ENCODE measurements around the gene ERVH48-1. TPM values are rescaled to one million over a fixed set of nuclear protein-coding genes. Genes with fewer than 3 reads are reported as not detected.

The ERVH48-1 gene
- total and polyA plus RNA-seq, 4 donors: 0.03 to 0.19 TPM; not detected in 2

- no peak overlapping the region for H3K4me3 ChIP-seq (ENCODE audit: low read depth in 1 of 3, low read length in 3 of 3)
- no peaks in the 10 kb centered on the region for H3K27me3 ChIP-seq (ENCODE audit: control insufficient read depth in 4 of 4, insufficient read depth in 4 of 4, low read length in 3 of 4)
- WGBS: 96% methylated on average over 9 of the region's 9 CpGs
- no peaks in the 10 kb centered on the region for H3K4me1 ChIP-seq (ENCODE audit: control insufficient read depth in 4 of 4, insufficient read depth in 4 of 4, low read length in 3 of 4)
- no peak for DNase-seq (ENCODE audit: low spot score)
- H3K36me3 ChIP-seq (ENCODE audit: control insufficient read depth in 4 of 4, insufficient read depth in 3 of 4, low read depth in 1 of 4, low read length in 3 of 4): no peaks in the 10 kb centered on the region
- H3K9me3 ChIP-seq (ENCODE audit: control insufficient read depth in 4 of 4, low read length in 3 of 4): no peaks in the 10 kb centered on the region
- no peak for TF ChIP-seq ZBTB33 (IDR thresholded peaks at IDR 0.05)
- no peak for TF ChIP-seq FOXA1 (IDR thresholded peaks at IDR 0.05)
- TF ChIP-seq JUND (IDR thresholded peaks at IDR 0.05): no peak
- TF ChIP-seq RXRA (IDR thresholded peaks at IDR 0.05): no peak
- TF ChIP-seq TAF1 (conservative IDR thresholded peaks at IDR 0.05): no peak
- no peak for TF ChIP-seq SP1 (IDR thresholded peaks at IDR 0.05)
- TF ChIP-seq GABPA (IDR thresholded peaks at IDR 0.05 in 1 of 2, conservative IDR thresholded peaks at IDR 0.05 in 1 of 2): no peak
- TF ChIP-seq REST (IDR thresholded peaks at IDR 0.05): no peak
- no peak for TF ChIP-seq RAD21 (IDR thresholded peaks at IDR 0.05)
- no peak for TF ChIP-seq HNF4A (conservative IDR thresholded peaks at IDR 0.05)
- TF ChIP-seq HNF4G (IDR thresholded peaks at IDR 0.05): no peak
- TF ChIP-seq CTCF (IDR thresholded peaks at IDR 0.05; ENCODE audit: low read depth, low read length, missing input control): no peak
- no peak for TF ChIP-seq FOXA2 (IDR thresholded peaks at IDR 0.05)
- no peak overlapping the region for H3K9ac ChIP-seq (ENCODE audit: low read depth in 1 of 2, low read length in 2 of 2)
- H3K27ac ChIP-seq (ENCODE audit: low read depth in 1 of 2, low read length in 2 of 2): no peak overlapping the region
Measured at GRCh38 chr21:42964086-42964485, 38.7 kb upstream of the ERVH48-1 start.

- TF ChIP-seq ZBTB33 (IDR thresholded peaks at IDR 0.05): no peak
- TF ChIP-seq ATF3 (IDR thresholded peaks at IDR 0.05): no peak
- no peak for DNase-seq (ENCODE audit: low spot score)
- Histone ChIP-seq H3K4me3 (ENCODE audit: low read depth in 1 of 3, low read length in 3 of 3) (no peak overlapping the region), H3K27me3 (ENCODE audit: control insufficient read depth in 4 of 4, insufficient read depth in 4 of 4, low read length in 3 of 4) (no peaks in the 10 kb centered on the region), H3K27ac (ENCODE audit: low read depth in 1 of 2, low read length in 2 of 2) (no peak overlapping the region), H3K9me3 (ENCODE audit: control insufficient read depth in 4 of 4, low read length in 3 of 4) (no peaks in the 10 kb centered on the region), H3K4me1 (ENCODE audit: control insufficient read depth in 4 of 4, insufficient read depth in 4 of 4, low read length in 3 of 4) (no peaks in the 10 kb centered on the region), H3K36me3 (ENCODE audit: control insufficient read depth in 4 of 4, insufficient read depth in 3 of 4, low read depth in 1 of 4, low read length in 3 of 4) (no peaks in the 10 kb centered on the region), H3K9ac (ENCODE audit: low read depth in 1 of 2, low read length in 2 of 2) (no peak overlapping the region)
- WGBS: 87% methylated on average over 6 of the region's 6 CpGs
Measured at GRCh38 chr21:42962380-42963007, 37.1 kb upstream of the ERVH48-1 start.

Measured in liver (tissue), 9 donors.